Thyroid gland (tissue), 4 donors: ENCODE data around the gene DENND4C. TPM values are rescaled to one million over a fixed set of nuclear protein-coding genes. Genes with fewer than 3 reads are reported as not detected.

ENCODE experiments used
- DNase-seq, 2 donors: peaks; one replicate each; pipeline ENCODE4 v3.0.0-alpha.2; 2019
- H3K27ac ChIP-seq, 3 donors: fragments of 200-600 bp; sonication (generic); 1 replicate in 2 of 3; 2 replicates in 1 of 3; pipeline ENCODE4 v1.5.1; 2016 to 2019; ENCODE audit warnings: mild to moderate bottlenecking in 1 of 3, moderate library complexity in 1 of 3
- H3K27me3 ChIP-seq: fragments of 200-600 bp; sonication (generic); one replicate; pipeline ENCODE4 v1.5.1; 2019
- H3K36me3 ChIP-seq, 2 donors: fragments of 200-600 bp; sonication (generic); one replicate each; pipeline ENCODE4 v1.5.1; 2016 to 2019
- H3K4me1 ChIP-seq, 2 donors: fragments of 200-600 bp; sonication (generic); one replicate each; pipeline ENCODE4 v1.5.1; 2017 to 2019
- H3K4me3 ChIP-seq, 3 donors: fragments of 200-600 bp; sonication (generic); replicated peaks in 1 of 3; 1 replicate in 2 of 3; 2 replicates in 1 of 3; pipeline ENCODE4 v1.5.1; 2016; ENCODE audit warnings: mild to moderate bottlenecking in 1 of 3
- H3K9me3 ChIP-seq: fragments of 200-600 bp; sonication (generic); one replicate; pipeline ENCODE4 v1.5.1; 2017
- CTCF ChIP-seq, 6 experiments: fragments of 200-600 bp in 3 of 6; fragments of 450-650 bp in 3 of 6; sonication (generic) in 3 of 6; IDR thresholded peaks; one replicate each; pipeline ENCODE4 v1.5.1; 2016 to 2019; ENCODE audit warnings: antibody characterized with exemption in 6 of 6, mild to moderate bottlenecking in 2 of 6, inconsistent platforms in 1 of 6, moderate library complexity in 1 of 6
- POLR2A ChIP-seq, 2 donors: fragments of 450-650 bp; IDR thresholded peaks; one replicate each; pipeline ENCODE4 v1.6.1; 2017; ENCODE audit warnings: antibody characterized with exemption in 2 of 2, mild to moderate bottlenecking in 2 of 2, moderate library complexity in 1 of 2
- WGBS, 2 donors: methylation state at CpG; one replicate each; pipeline ENCODE4 v1.1.5; 2017; 5-methylcytosine and 5-hydroxymethylcytosine counted together
- intact Hi-C: fragments of 100-400 bp; cut with DNase I; formaldehyde crosslinking; loops from one replicate; pipeline ENCODE4 v1.15.1; 2023
- total RNA-seq, 4 donors: library from RNA; depleted of rRNA; stranded (reverse); fragments of >200 nt; gene quantifications; one replicate each; pipeline ENCODE4 v1.2.3, GENCODE V29; 2016

Gene DENND4C
- total RNA-seq = 100 to 1,000 TPM in 3 of 4 donors, 10 to 100 TPM in 1; 99.5 to 135 (median 111) TPM

- 0% methylated on average over 5 to 38 of the region's 86 CpGs for whole genome bisulfite sequencing, 2 donors
- Histone ChIP-seq H3K4me1 (peaks cover 13 to 19% of the 10 kb centered on the region in 2 donors), H3K4me3 (peak within 1 kb of the TSS; percentile 18 to 76 (median 64)), H3K27me3 (no peaks in the 10 kb centered on the region), H3K36me3 (no peaks in the 10 kb centered on the region), H3K9me3 (no peaks in the 10 kb centered on the region), H3K27ac (peak within 1 kb of the TSS; percentile 93 to 99 (median 95))
- no peak for TF ChIP-seq CTCF (IDR thresholded peaks at IDR 0.05)
- peak in 1 of 2 donors; percentile 95 for TF ChIP-seq POLR2A (IDR thresholded peaks at IDR 0.05)
- intact Hi-C loops = loop anchor here (10.0 kb wide), 1 partner anchor 64 kb away; no protein-coding TSS in a partner anchor
- peak; percentile 89 for DNase-seq
Observed at GRCh38 chr9:19230355-19231125, at the start of gene DENND4C. Gene DENND4C, plus strand, starts transcription at chr9:19230693. Its CDS starts 45,482 bp downstream, at chr9:19276175.

GRCh38 chr9:19180991-19181390 lies 49.5 kb upstream of the DENND4C start:
- DNase-seq = no peak
- Histone ChIP-seq H3K27me3 (no peaks in the 10 kb centered on the region), H3K27ac (no peak overlapping the region), H3K9me3 (no peaks in the 10 kb centered on the region), H3K36me3 (no peaks in the 10 kb centered on the region), H3K4me3 (no peak overlapping the region), H3K4me1 (peaks cover 25 to 32% of the 10 kb centered on the region in 2 donors)
- TF ChIP-seq POLR2A (IDR thresholded peaks at IDR 0.05) (no peak), CTCF (IDR thresholded peaks at IDR 0.05) (no peak)
- WGBS, 2 donors = 80 to 87% methylated on average over 5 of the region's 5 CpGs
- intact Hi-C loops = no loop called here

- Histone ChIP-seq H3K27me3 (no peaks in the 10 kb centered on the region), H3K27ac (no peak overlapping the region), H3K4me3 (no peak overlapping the region), H3K36me3 (no peaks in the 10 kb centered on the region), H3K9me3 (no peaks in the 10 kb centered on the region), H3K4me1 (peaks cover 25 to 32% of the 10 kb centered on the region in 2 donors)
- intact Hi-C loops = no loop called here
- 92 to 95% methylated on average over 5 of the region's 5 CpGs for WGBS, 2 donors
- no peak for DNase-seq
- TF ChIP-seq POLR2A (IDR thresholded peaks at IDR 0.05) (no peak), CTCF (IDR thresholded peaks at IDR 0.05) (no peak)
Observed at GRCh38 chr9:19181561-19181960, 48.9 kb upstream of the DENND4C start.

- Histone ChIP-seq H3K4me1 (peaks cover 25 to 32% of the 10 kb centered on the region in 2 donors), H3K9me3 (no peaks in the 10 kb centered on the region), H3K27ac (peak overlapping the region; percentile 72 to 86 (median 77)), H3K4me3 (no peak overlapping the region), H3K36me3 (no peaks in the 10 kb centered on the region), H3K27me3 (no peaks in the 10 kb centered on the region)
- no peak for TF ChIP-seq CTCF (IDR thresholded peaks at IDR 0.05)
- TF ChIP-seq POLR2A (IDR thresholded peaks at IDR 0.05) = no peak
- intact Hi-C loops = no loop called here
- peak; percentile 47 for DNase-seq
- WGBS, 2 donors = 37 to 54% methylated on average over 7 of the region's 7 CpGs
Observed at GRCh38 chr9:19184144-19184917, 46.2 kb upstream of the DENND4C start.
